GM19455 (cell line): ENCODE data around the gene ADIPOR2.
A peak's percentile ranks its signal among the peaks of the same experiment; 100 is the strongest.

Experiments
- ATAC-seq: cut with Tn5 transposase; IDR thresholded peaks from one replicate; pipeline ENCODE4 v1.9.1; 2021; ENCODE audit not compliant: unreplicated experiment

Gene ADIPOR2

GRCh38 chr12:1768615-1769014, 77.7 kb downstream of the ADIPOR2 start:
- no peak for ATAC-seq

- no peak for ATAC-seq
Measured at GRCh38 chr12:1769809-1770494, 79.1 kb downstream of the ADIPOR2 start.

- no peak for ATAC-seq
Measured at GRCh38 chr12:1773937-1774655, 83.2 kb downstream of the ADIPOR2 start.

- ATAC-seq, result no peak
Measured at GRCh38 chr12:1776170-1776921, 85.5 kb downstream of the ADIPOR2 start.

GRCh38 chr12:1777798-1778197, 86.9 kb downstream of the ADIPOR2 start:
- ATAC-seq, result no peak

GRCh38 chr12:1778911-1779310, 88.0 kb downstream of the ADIPOR2 start:
- no peak for ATAC-seq

- no peak for ATAC-seq
Measured at GRCh38 chr12:1779783-1780182, 88.9 kb downstream of the ADIPOR2 start.

GRCh38 chr12:1781772-1782171, 90.9 kb downstream of the ADIPOR2 start:
- no peak for ATAC-seq

GRCh38 chr12:1782215-1782614, 91.3 kb downstream of the ADIPOR2 start:
- no peak for ATAC-seq

- no peak for ATAC-seq
Measured at GRCh38 chr12:1787714-1788113, 96.8 kb downstream of the ADIPOR2 start.

GRCh38 chr12:1790444-1790843, 99.6 kb downstream of the ADIPOR2 start:
- ATAC-seq, result no peak

- no peak for ATAC-seq
Measured at GRCh38 chr12:1791104-1791841, 100.4 kb downstream of the ADIPOR2 start.

- ATAC-seq, result no peak
Measured at GRCh38 chr12:1792406-1792805, 101.5 kb downstream of the ADIPOR2 start.

- no peak for ATAC-seq
Measured at GRCh38 chr12:1793426-1794210, 102.7 kb downstream of the ADIPOR2 start.

- no peak for ATAC-seq
Measured at GRCh38 chr12:1794440-1795090, 103.7 kb downstream of the ADIPOR2 start.

- no peak for ATAC-seq
Measured at GRCh38 chr12:1795221-1795784, 104.4 kb downstream of the ADIPOR2 start.

GRCh38 chr12:1795785-1796514, 105.1 kb downstream of the ADIPOR2 start:
- ATAC-seq, result peak; percentile 82

GRCh38 chr12:1796515-1797010, 105.7 kb downstream of the ADIPOR2 start:
- peak; percentile 40 for ATAC-seq
